ENCODE measurements around the gene GRIFIN.

GRIFIN gene

GRCh38 chr7:2498708-2499107, 22.5 kb upstream of the GRIFIN start:
- no peak for DNase-seq (ENCODE audit: low read depth in 2 of 2)

- no peak for DNase-seq (ENCODE audit: low read depth in 2 of 2)
These were observed 21.5 kb upstream of the GRIFIN start for GRCh38 chr7:2497500-2498336.

- DNase-seq (ENCODE audit: low read depth in 2 of 2), result no peak
These were observed 20.9 kb upstream of the GRIFIN start for GRCh38 chr7:2497065-2497464.

GRCh38 chr7:2496375-2496774, 20.2 kb upstream of the GRIFIN start:
- DNase-seq (ENCODE audit: low read depth in 2 of 2), result no peak

- DNase-seq (ENCODE audit: low read depth in 2 of 2), result no peak
These were observed 19.5 kb upstream of the GRIFIN start for GRCh38 chr7:2495418-2496299.

- no peak for DNase-seq (ENCODE audit: low read depth in 2 of 2)
These were observed 18.3 kb upstream of the GRIFIN start for GRCh38 chr7:2494191-2495130.

- DNase-seq (ENCODE audit: low read depth in 2 of 2), result no peak
These were observed 17.3 kb upstream of the GRIFIN start for GRCh38 chr7:2493205-2494164.

- DNase-seq (ENCODE audit: low read depth in 2 of 2), result no peak
These were observed 15.8 kb upstream of the GRIFIN start for GRCh38 chr7:2492038-2492437.

- no peak for DNase-seq (ENCODE audit: low read depth in 2 of 2)
These were observed 14.0 kb upstream of the GRIFIN start for GRCh38 chr7:2490181-2490651.

GRCh38 chr7:2488681-2489080, 12.5 kb upstream of the GRIFIN start:
- DNase-seq (ENCODE audit: low read depth in 2 of 2), result no peak

- DNase-seq (ENCODE audit: low read depth in 2 of 2), result no peak
These were observed 12.1 kb upstream of the GRIFIN start for GRCh38 chr7:2488272-2488645.

- DNase-seq (ENCODE audit: low read depth in 2 of 2), result no peak
These were observed 11.5 kb upstream of the GRIFIN start for GRCh38 chr7:2487586-2488271.

GRCh38 chr7:2484868-2485267, 8.7 kb upstream of the GRIFIN start:
- DNase-seq (ENCODE audit: low read depth in 2 of 2), result no peak

- DNase-seq (ENCODE audit: low read depth in 2 of 2), result no peak
These were observed 7.3 kb upstream of the GRIFIN start for GRCh38 chr7:2483494-2483893.

- no peak for DNase-seq (ENCODE audit: low read depth in 2 of 2)
These were observed 6.7 kb upstream of the GRIFIN start for GRCh38 chr7:2482725-2483451.

- DNase-seq (ENCODE audit: low read depth in 2 of 2), result no peak
These were observed 5.0 kb upstream of the GRIFIN start for GRCh38 chr7:2481195-2481594.

- no peak for DNase-seq (ENCODE audit: low read depth in 2 of 2)
These were observed 3.8 kb upstream of the GRIFIN start for GRCh38 chr7:2480070-2480408.

- DNase-seq (ENCODE audit: low read depth in 2 of 2), result no peak
These were observed 3.3 kb upstream of the GRIFIN start for GRCh38 chr7:2479276-2480069.

- no peak for DNase-seq (ENCODE audit: low read depth in 2 of 2)
These were observed 2.6 kb upstream of the GRIFIN start for GRCh38 chr7:2478800-2479199.

Measured in stimulated activated CD8-positive, alpha-beta memory T cell treated with anti-CD3 and anti-CD28 coated beads, Interleukin-2, amount 100 ng/mL, for 48 hours (primary cell).